Suprapubic skin (tissue), 4 donors: ENCODE measurements around the gene SOCS7.

Source experiments
- EP300 ChIP-seq: sonication (generic); formaldehyde crosslinking; IDR thresholded peaks from one replicate; pipeline ENCODE4 v1.6.1; 2017; ENCODE audit warnings: antibody characterized with exemption
- POLR2A ChIP-seq, 2 donors: fragments of 450-650 bp; IDR thresholded peaks; one replicate each; pipeline ENCODE4 v1.6.1; 2017; ENCODE audit warnings: antibody characterized with exemption in 2 of 2, mild to moderate bottlenecking in 2 of 2, moderate library complexity in 2 of 2
- POLR2AphosphoS5 ChIP-seq, 3 donors: sonication (generic); formaldehyde crosslinking; IDR thresholded peaks; one replicate each; pipeline ENCODE4 v1.6.1; 2017; ENCODE audit warnings: antibody characterized with exemption in 3 of 3
- TF ChIP-seq, protein P1 (sequence below), 2 donors: fragments of 200-600 bp in 1 of 2; fragments of 450-650 bp in 1 of 2; sonication (generic) in 1 of 2; IDR thresholded peaks; one replicate each; pipeline ENCODE4 v1.5.1; 2016 to 2019; ENCODE audit warnings: antibody characterized with exemption in 2 of 2, mild to moderate bottlenecking in 1 of 2, moderate library complexity in 1 of 2

DNA sequence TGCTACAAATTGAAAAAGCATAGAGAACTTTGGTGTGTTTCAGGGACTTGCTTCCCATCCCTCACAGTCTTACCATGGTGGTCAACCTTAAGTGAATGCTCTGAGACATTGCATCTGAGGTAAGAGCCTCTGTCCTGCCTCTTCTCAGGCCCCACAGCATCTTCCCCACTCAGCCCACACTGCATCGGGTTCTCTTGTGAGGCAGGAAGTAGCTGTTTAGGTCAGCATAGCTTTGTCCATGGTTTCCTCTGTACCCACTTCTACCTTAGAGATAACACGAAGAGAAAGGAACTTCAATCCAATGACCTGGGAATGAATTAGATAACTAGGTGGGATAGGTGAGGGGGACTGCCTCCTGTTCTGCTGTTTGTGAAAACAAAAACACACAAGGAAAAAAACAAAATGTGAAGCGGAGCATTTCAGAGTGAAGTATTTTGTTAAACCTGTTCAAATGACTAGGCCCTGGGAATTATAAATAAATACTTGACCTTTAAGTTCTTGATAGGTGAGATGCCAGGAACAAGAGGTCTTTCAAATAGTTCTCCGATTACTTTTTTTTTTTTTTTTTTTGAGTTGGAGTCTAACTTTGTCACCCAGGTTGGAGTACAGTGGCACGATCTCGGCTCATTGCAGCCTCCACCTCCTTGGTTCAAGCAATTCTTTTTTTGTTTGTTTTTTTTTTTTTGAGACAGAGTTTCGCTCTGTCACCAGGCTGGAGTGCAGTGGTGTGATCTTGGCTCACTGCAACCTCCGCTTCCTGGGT, 17.7 kb downstream of the SOCS7 start:
- TF ChIP-seq, protein P1, sequence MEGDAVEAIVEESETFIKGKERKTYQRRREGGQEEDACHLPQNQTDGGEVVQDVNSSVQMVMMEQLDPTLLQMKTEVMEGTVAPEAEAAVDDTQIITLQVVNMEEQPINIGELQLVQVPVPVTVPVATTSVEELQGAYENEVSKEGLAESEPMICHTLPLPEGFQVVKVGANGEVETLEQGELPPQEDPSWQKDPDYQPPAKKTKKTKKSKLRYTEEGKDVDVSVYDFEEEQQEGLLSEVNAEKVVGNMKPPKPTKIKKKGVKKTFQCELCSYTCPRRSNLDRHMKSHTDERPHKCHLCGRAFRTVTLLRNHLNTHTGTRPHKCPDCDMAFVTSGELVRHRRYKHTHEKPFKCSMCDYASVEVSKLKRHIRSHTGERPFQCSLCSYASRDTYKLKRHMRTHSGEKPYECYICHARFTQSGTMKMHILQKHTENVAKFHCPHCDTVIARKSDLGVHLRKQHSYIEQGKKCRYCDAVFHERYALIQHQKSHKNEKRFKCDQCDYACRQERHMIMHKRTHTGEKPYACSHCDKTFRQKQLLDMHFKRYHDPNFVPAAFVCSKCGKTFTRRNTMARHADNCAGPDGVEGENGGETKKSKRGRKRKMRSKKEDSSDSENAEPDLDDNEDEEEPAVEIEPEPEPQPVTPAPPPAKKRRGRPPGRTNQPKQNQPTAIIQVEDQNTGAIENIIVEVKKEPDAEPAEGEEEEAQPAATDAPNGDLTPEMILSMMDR (IDR thresholded peaks at IDR 0.05) = no peak
- no peak for TF ChIP-seq POLR2A (IDR thresholded peaks at IDR 0.05)
- TF ChIP-seq POLR2AphosphoS5 (IDR thresholded peaks at IDR 0.05) = no peak
- no peak for TF ChIP-seq EP300
